KBM-7 (cell line): ENCODE data around the gene VPREB1.
"Not testable (repeated sequence)": the region's sequence is repeated elsewhere in the genome, so short reads cannot be mapped to it uniquely, and the experiment has no call there.

Experiments
- DNase-seq: peaks from one replicate; pipeline ENCODE4 v3.0.0-alpha.2; 2015
- in situ Hi-C: fragments of 300-500 bp; cut with MboI; formaldehyde crosslinking; loops from 2 replicates; pipeline ENCODE4 v1.14.3; 2020; ENCODE audit warnings: low sequenced_read_pairs, low pct_unique_long_range_greater_than_20kb, mixed read lengths

The VPREB1 gene

GRCh38 chr22:22244316-22245250 lies at the start of gene VPREB1:
VPREB1 (plus strand) TSS chr22:22244786; CDS start chr22:22244814, 28 bp downstream.
- in situ Hi-C loops, result no loop called here
- DNase-seq, result no peak

GRCh38 chr22:22194931-22195264 lies 49.7 kb upstream of the VPREB1 start:
- in situ Hi-C loops, result no loop called here
- DNase-seq, result no peak

- DNase-seq, result peak; percentile 65
- in situ Hi-C loops, result no loop called here
These were observed 49.1 kb upstream of the VPREB1 start for GRCh38 chr22:22195265-22196017.

DNA sequence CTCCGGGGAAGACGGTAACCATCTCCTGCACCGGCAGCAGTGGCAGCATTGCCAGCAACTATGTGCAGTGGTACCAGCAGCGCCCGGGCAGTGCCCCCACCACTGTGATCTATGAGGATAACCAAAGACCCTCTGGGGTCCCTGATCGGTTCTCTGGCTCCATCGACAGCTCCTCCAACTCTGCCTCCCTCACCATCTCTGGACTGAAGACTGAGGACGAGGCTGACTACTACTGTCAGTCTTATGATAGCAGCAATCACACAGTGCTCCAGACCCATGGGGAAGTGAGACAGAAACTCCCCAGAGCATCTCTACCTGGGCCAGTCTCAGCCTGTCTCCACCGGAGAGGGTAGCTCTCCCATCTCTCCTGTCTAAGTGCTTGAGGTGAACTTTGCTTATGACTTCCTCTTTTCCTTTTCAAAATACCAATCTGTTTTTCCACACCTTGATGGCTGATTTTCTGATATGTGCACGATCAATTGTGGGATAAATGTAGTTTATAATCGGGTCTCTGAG lies 48.5 kb upstream of the VPREB1 start:
- in situ Hi-C loops, result no loop called here
- DNase-seq, result no peak

- no peak for DNase-seq
- in situ Hi-C loops, result no loop called here
These were observed 47.6 kb upstream of the VPREB1 start for GRCh38 chr22:22196833-22197477.

DNA sequence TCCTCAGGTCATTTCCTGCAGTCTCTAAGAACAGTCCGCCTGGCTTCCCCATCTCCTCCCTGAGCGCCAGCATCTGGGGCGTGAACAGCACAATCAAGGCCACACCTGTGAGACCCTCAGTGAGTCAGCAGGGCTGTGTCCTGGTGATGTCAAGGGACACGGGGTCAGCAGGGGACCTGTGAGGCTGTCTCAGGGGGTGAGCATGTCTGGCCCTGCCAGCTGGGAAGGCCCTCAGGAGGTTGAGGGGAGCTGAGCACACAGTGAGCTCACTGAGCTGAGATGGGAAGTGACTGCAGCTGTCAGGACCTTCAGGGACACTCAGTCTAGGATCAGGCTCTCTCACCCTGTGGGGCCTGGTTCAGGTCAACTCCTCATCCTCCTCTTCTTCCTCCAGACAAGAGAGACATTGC lies 46.6 kb upstream of the VPREB1 start:
- no peak for DNase-seq
- in situ Hi-C loops, result no loop called here

DNA sequence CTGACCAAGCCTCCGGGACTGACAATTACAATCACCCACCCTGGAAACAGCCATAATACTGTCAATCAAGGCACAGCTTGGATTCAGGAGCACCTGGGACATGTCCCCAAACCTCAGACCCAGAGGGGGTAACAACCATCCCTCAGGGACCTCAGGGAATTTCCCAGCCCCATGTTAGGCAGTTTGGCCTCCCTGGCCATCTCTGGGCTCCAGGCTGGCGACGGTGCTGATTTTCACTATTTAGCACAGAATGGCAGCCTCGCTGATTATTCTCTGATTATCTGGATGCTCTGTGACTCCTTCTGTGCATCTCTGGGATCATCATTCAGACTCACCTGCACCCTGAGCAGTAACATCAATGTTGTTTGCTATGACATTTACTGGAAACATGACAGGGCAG lies 45.8 kb upstream of the VPREB1 start:
- in situ Hi-C loops, result no loop called here

DNA sequence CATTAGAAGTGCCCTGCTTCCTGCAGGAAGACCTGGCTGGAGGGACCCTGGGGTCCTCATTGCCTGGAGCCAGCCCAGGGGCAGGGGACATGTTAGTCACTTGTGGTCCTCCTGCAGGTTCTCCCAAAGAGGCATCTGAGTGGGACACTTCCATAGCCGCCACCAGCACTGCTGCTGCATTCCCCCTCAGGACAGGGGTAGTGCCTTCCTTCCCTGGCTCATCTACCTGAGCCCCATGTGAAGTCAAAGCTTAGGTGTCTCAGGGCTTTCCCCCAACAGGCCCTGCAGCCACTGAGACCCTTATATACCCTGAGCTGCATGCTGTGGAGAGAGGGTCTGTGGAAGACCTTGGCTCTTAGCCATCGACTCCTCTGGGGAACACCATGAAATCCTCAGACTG lies 45.0 kb upstream of the VPREB1 start:
- DNase-seq, result no peak
- in situ Hi-C loops, result no loop called here

More for the DNA sequence above, 45.8 kb upstream of the VPREB1 start:
- no peak for DNase-seq

DNA sequence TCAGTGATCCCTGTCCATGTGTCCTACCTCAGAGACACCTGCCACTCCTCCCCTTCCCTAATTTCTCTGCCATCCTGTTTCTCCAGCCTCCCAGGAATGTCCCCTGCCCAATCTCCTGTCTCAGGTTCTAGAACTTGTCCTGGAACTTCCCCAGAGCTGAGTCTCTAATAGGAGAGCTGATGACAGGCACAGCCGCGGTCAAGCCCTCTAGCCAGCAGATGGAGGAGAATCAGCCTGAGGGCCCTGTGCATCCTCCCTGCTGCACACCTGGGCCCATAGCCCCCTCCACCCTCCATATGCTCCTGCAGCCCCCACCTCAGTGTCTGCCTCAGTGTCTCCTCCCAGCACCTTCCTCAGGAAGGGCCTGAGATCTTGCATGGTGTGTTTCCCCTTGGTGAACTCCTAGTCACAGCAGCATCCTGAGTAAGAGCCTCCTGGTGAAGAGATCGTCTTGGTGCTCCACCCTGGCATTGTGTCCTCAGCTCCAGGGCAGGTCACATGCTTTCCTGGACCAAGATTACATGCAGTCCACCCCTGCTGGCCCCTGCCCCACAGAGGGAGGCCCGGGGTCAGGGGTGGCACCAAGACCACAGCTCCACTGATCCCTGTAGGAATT lies 43.9 kb upstream of the VPREB1 start:
- in situ Hi-C loops, result no loop called here

GRCh38 chr22:22201185-22201929 lies 43.2 kb upstream of the VPREB1 start:
- in situ Hi-C loops, result no loop called here
- peak; percentile 66 for DNase-seq

More for the DNA sequence above, 43.9 kb upstream of the VPREB1 start:
- no peak for DNase-seq

GRCh38 chr22:22201930-22202343 lies 42.6 kb upstream of the VPREB1 start:
- DNase-seq, result no peak
- in situ Hi-C loops, result no loop called here

DNA sequence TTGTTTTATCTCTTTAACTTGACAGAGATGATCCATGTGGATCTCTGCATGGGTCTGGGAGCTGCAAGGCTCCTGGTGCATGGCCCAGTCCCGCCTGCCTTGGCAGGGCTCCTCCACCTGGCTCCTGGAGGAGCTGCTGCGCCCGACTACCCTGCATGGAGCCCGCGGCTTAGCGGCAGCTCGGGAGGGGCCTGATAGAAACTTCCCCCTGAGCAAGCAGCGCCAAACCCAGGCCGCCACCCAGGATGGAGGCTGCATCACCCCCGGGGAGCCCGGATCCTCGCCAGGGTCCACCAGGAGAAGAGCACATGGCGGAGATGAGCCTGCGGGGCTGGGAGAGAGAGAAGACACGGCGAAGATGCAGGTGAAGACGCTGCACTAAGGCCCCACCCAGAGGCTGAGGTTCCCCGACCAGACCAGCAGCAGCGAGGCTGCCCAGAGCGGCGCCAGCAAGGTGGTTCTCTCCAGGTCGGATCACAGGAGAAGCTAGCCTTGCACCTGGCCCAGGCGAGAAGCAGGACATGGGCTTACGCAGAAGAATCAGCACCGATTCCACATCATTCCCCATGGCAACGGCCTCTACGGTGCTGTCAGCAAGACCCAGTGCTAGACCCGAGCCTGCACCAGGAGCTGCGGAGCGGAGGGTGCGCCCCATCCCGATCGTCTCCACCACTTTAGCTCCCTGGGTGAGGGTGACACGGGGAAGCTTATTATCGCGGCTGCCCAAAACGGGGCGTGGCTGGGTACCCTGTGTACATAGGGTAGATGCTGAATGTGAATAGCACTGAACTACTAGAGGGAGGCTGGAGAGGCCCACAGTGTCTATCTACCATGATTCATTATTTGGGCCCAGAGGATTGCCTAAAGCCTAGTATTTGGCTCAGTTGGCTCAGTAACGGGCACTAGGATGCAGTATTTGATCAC lies 41.3 kb upstream of the VPREB1 start:
- DNase-seq, result no peak
- in situ Hi-C loops, result no loop called here

DNA sequence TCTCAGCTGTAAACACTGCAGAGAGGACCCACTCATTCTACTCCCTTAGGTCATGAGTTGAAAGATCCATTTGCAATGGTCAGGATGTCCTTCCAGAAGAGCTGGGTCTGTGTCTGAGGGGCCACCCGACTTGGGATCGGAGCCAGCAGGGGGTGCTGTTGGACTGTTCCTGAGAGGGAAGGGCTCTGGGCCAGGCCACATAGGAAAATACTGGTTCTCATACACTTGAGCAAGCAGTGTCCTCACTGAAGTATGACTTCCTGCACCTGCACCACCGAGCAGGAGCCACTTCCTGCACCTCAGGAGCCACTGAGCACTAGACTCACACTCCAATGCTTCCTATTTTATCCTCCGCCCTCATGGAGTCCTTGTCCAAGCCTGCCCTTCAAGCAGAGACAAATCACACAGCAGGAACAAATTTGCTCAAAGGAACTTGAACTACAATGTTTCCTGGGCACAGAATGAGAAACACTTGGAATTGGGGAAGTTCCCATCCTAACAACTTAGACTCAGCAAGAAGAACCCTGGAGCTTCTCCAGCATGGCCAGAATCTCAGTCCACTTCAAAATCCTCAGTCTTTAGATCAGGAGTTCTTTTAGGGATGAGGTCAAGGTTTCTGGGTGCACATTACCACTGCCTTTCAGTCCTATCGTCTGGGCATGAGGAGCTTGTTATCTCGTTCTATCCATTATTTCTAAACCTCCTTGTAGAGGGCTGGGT lies 36.6 kb upstream of the VPREB1 start:
- in situ Hi-C loops, result no loop called here
- DNase-seq, result peak; percentile 82

GRCh38 chr22:22208652-22209051 lies 35.9 kb upstream of the VPREB1 start:
- in situ Hi-C loops, result no loop called here
- DNase-seq, result no peak

GRCh38 chr22:22209080-22209640 lies 35.4 kb upstream of the VPREB1 start:
- in situ Hi-C loops, DNase-seq: not testable (repeated sequence)

GRCh38 chr22:22210375-22210774 lies 34.2 kb upstream of the VPREB1 start:
- in situ Hi-C loops, result no loop called here
- DNase-seq, result no peak
